ENCODE data around the gene DGKI.

Gene DGKI

GRCh38 chr7:137527634-137528033, 319.1 kb downstream of the DGKI start:
- DNase-seq = no peak

- DNase-seq = no peak
Measured at GRCh38 chr7:137523171-137523570, 323.6 kb downstream of the DGKI start.

- DNase-seq = no peak
Measured at GRCh38 chr7:137521451-137521850, 325.3 kb downstream of the DGKI start.

GRCh38 chr7:137519947-137520346, 326.8 kb downstream of the DGKI start:
- no peak for DNase-seq

- DNase-seq = no peak
Measured at GRCh38 chr7:137519181-137519691, 327.5 kb downstream of the DGKI start.

GRCh38 chr7:137513091-137513490, 333.7 kb downstream of the DGKI start:
- DNase-seq = no peak

GRCh38 chr7:137507096-137507495, 339.7 kb downstream of the DGKI start:
- no peak for DNase-seq

- DNase-seq = no peak
Measured at GRCh38 chr7:137506031-137506430, 340.7 kb downstream of the DGKI start.

GRCh38 chr7:137501562-137501961, 345.2 kb downstream of the DGKI start:
- no peak for DNase-seq

GRCh38 chr7:137492889-137493288, 353.9 kb downstream of the DGKI start:
- DNase-seq = no peak

- DNase-seq = no peak
Measured at GRCh38 chr7:137489880-137490279, 356.9 kb downstream of the DGKI start.

GRCh38 chr7:137488038-137488437, 358.7 kb downstream of the DGKI start:
- DNase-seq = no peak

- no peak for DNase-seq
Measured at GRCh38 chr7:137485818-137486217, 361.0 kb downstream of the DGKI start.

- no peak for DNase-seq
Measured at GRCh38 chr7:137484326-137484725, 362.4 kb downstream of the DGKI start.

- no peak for DNase-seq
Measured at GRCh38 chr7:137482466-137482865, 364.3 kb downstream of the DGKI start.

- no peak for DNase-seq
Measured at GRCh38 chr7:137480824-137481365, 365.9 kb downstream of the DGKI start.

- DNase-seq = no peak
Measured at GRCh38 chr7:137480401-137480800, 366.4 kb downstream of the DGKI start.

- DNase-seq = no peak
Measured at GRCh38 chr7:137476937-137477336, 369.8 kb downstream of the DGKI start.

- peak in 1 of 2 donors; percentile 3 for DNase-seq
Measured at GRCh38 chr7:137475966-137476365, 370.8 kb downstream of the DGKI start.

- DNase-seq = no peak
Measured at GRCh38 chr7:137474540-137475026, 372.2 kb downstream of the DGKI start.

GRCh38 chr7:137471128-137471527, 375.6 kb downstream of the DGKI start:
- no peak for DNase-seq

GRCh38 chr7:137469858-137470257, 376.9 kb downstream of the DGKI start:
- DNase-seq = no peak

- DNase-seq = no peak
Measured at GRCh38 chr7:137469191-137469811, 377.5 kb downstream of the DGKI start.

- DNase-seq = no peak
Measured at GRCh38 chr7:137462847-137463246, 383.9 kb downstream of the DGKI start.
